ENCODE measurements around the gene NCOA7. TPM values are rescaled to one million over a fixed set of nuclear protein-coding genes. Genes with fewer than 3 reads are reported as not detected.

NCOA7 gene
- total and polyA plus RNA-seq, 9 of the 15 experiments (the other 6 are each of a cell fraction or from before 2014, with no cell fraction given), result 5.8 to 14.6 (median 9.3) TPM

DNA sequence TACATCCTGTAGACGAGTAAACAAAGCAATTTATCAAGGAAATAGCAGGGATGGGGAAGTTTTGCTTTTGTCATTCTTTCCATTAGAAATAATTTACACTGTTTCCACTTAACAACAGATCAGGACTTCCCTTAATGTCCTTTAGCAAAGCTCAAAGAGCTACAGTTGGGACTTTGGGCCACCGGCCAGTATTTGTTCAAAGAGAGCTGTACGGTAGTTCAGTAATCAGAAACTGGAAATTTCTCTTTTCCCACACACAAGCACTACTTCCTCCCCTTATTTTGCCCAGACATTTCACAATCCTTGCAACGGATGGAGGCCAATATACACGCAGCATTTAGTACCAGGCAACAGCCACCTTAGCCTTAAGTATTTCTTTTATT lies 153.7 kb downstream of the NCOA7 start (continued):
- TF ChIP-seq SIX5 (IDR thresholded peaks at IDR 0.05; ENCODE audit: borderline replicate concordance in 1 of 2, insufficient read depth in 1 of 2, low read depth in 1 of 2, low read length in 2 of 2) (no peak), STAG1 (CRISPR knock-in tag; IDR thresholded peaks at IDR 0.05; ENCODE audit: borderline replicate concordance) (no peak), NFE2L1 (tag; IDR thresholded peaks at IDR 0.05; ENCODE audit: borderline replicate concordance, low read depth) (no peak), HSF4 (CRISPR knock-in tag; IDR thresholded peaks at IDR 0.05; ENCODE audit: borderline replicate concordance) (no peak), ETV1 (tag; conservative IDR thresholded peaks at IDR 0.05; ENCODE audit: low read depth) (0 out of 2 replicates have a peak, but pooled peaks have one; percentile 34), FOXK1 (CRISPR knock-in tag; IDR thresholded peaks at IDR 0.05; ENCODE audit: borderline replicate concordance) (no peak), ZC3H11A (IDR thresholded peaks at IDR 0.05; ENCODE audit: low read depth, low read length) (no peak), HMG20A (CRISPR knock-in tag; conservative IDR thresholded peaks at IDR 0.05) (no peak), XRCC3 (IDR thresholded peaks at IDR 0.05) (no peak), ZNF830 (CRISPR knock-in tag; IDR thresholded peaks at IDR 0.05) (no peak), ZNF586 (CRISPR knock-in tag; conservative IDR thresholded peaks at IDR 0.05) (no peak), ZKSCAN1 (IDR thresholded peaks at IDR 0.05; ENCODE audit: low read depth, low read length) (no peak), JUND (IDR thresholded peaks at IDR 0.05; ENCODE audit: borderline replicate concordance, low read depth, low read length) (no peak), JUND (tag; IDR thresholded peaks at IDR 0.05; ENCODE audit: borderline replicate concordance, low read depth, low read length) (no peak; the same call in 2 of the 3 replicates)
- TF ChIP-seq, protein P1, sequence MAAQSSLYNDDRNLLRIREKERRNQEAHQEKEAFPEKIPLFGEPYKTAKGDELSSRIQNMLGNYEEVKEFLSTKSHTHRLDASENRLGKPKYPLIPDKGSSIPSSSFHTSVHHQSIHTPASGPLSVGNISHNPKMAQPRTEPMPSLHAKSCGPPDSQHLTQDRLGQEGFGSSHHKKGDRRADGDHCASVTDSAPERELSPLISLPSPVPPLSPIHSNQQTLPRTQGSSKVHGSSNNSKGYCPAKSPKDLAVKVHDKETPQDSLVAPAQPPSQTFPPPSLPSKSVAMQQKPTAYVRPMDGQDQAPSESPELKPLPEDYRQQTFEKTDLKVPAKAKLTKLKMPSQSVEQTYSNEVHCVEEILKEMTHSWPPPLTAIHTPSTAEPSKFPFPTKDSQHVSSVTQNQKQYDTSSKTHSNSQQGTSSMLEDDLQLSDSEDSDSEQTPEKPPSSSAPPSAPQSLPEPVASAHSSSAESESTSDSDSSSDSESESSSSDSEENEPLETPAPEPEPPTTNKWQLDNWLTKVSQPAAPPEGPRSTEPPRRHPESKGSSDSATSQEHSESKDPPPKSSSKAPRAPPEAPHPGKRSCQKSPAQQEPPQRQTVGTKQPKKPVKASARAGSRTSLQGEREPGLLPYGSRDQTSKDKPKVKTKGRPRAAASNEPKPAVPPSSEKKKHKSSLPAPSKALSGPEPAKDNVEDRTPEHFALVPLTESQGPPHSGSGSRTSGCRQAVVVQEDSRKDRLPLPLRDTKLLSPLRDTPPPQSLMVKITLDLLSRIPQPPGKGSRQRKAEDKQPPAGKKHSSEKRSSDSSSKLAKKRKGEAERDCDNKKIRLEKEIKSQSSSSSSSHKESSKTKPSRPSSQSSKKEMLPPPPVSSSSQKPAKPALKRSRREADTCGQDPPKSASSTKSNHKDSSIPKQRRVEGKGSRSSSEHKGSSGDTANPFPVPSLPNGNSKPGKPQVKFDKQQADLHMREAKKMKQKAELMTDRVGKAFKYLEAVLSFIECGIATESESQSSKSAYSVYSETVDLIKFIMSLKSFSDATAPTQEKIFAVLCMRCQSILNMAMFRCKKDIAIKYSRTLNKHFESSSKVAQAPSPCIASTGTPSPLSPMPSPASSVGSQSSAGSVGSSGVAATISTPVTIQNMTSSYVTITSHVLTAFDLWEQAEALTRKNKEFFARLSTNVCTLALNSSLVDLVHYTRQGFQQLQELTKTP (IDR thresholded peaks at IDR 0.05; ENCODE audit: low read depth in 1 of 2, partially characterized antibody in 2 of 2), result no peak
- TF ChIP-seq, protein P2, sequence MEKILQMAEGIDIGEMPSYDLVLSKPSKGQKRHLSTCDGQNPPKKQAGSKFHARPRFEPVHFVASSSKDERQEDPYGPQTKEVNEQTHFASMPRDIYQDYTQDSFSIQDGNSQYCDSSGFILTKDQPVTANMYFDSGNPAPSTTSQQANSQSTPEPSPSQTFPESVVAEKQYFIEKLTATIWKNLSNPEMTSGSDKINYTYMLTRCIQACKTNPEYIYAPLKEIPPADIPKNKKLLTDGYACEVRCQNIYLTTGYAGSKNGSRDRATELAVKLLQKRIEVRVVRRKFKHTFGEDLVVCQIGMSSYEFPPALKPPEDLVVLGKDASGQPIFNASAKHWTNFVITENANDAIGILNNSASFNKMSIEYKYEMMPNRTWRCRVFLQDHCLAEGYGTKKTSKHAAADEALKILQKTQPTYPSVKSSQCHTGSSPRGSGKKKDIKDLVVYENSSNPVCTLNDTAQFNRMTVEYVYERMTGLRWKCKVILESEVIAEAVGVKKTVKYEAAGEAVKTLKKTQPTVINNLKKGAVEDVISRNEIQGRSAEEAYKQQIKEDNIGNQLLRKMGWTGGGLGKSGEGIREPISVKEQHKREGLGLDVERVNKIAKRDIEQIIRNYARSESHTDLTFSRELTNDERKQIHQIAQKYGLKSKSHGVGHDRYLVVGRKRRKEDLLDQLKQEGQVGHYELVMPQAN (IDR thresholded peaks at IDR 0.05; ENCODE audit: borderline replicate concordance), result no peak
- TF ChIP-seq, protein P3, sequence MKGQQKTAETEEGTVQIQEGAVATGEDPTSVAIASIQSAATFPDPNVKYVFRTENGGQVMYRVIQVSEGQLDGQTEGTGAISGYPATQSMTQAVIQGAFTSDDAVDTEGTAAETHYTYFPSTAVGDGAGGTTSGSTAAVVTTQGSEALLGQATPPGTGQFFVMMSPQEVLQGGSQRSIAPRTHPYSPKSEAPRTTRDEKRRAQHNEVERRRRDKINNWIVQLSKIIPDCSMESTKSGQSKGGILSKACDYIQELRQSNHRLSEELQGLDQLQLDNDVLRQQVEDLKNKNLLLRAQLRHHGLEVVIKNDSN (CRISPR knock-in tag; IDR thresholded peaks at IDR 0.05), result no peak
- TF ChIP-seq, protein P4, sequence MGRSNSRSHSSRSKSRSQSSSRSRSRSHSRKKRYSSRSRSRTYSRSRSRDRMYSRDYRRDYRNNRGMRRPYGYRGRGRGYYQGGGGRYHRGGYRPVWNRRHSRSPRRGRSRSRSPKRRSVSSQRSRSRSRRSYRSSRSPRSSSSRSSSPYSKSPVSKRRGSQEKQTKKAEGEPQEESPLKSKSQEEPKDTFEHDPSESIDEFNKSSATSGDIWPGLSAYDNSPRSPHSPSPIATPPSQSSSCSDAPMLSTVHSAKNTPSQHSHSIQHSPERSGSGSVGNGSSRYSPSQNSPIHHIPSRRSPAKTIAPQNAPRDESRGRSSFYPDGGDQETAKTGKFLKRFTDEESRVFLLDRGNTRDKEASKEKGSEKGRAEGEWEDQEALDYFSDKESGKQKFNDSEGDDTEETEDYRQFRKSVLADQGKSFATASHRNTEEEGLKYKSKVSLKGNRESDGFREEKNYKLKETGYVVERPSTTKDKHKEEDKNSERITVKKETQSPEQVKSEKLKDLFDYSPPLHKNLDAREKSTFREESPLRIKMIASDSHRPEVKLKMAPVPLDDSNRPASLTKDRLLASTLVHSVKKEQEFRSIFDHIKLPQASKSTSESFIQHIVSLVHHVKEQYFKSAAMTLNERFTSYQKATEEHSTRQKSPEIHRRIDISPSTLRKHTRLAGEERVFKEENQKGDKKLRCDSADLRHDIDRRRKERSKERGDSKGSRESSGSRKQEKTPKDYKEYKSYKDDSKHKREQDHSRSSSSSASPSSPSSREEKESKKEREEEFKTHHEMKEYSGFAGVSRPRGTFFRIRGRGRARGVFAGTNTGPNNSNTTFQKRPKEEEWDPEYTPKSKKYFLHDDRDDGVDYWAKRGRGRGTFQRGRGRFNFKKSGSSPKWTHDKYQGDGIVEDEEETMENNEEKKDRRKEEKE (IDR thresholded peaks at IDR 0.05; ENCODE audit: borderline replicate concordance in 1 of 2, control insufficient read depth in 1 of 2, low read depth in 2 of 2, low read length in 1 of 2), result no peak
